Progenitor cell of endocrine pancreas (in vitro differentiated cells): Measurements from ENCODE around the gene IBA57. TPM values are rescaled to one million over a fixed set of nuclear protein-coding genes. Genes with fewer than 3 reads are reported as not detected.

Experiments
- DNase-seq: peaks from one replicate; pipeline ENCODE4 v3.0.0; 2021; ENCODE audit warnings: low spot score; ENCODE audit not compliant: unreplicated experiment
- H3K27ac Mint-ChIP-seq: 2 replicates; pipeline ENCODE4 v1.8.0; 2021; ENCODE audit warnings: mild to moderate bottlenecking, moderate library complexity, mixed read lengths
- H3K27me3 Mint-ChIP-seq: 2 replicates; pipeline ENCODE4 v1.8.0; 2021; ENCODE audit warnings: mixed read lengths
- H3K36me3 Mint-ChIP-seq: 2 replicates; pipeline ENCODE4 v1.8.0; 2022; ENCODE audit warnings: mixed read lengths; ENCODE audit not compliant: insufficient read depth
- H3K4me1 Mint-ChIP-seq: 2 replicates; pipeline ENCODE4 v1.8.0; 2021; ENCODE audit warnings: low read depth, mixed read lengths
- H3K4me3 Mint-ChIP-seq: 2 replicates; pipeline ENCODE4 v1.8.0; 2021; ENCODE audit warnings: low read depth, mild to moderate bottlenecking, moderate library complexity, mixed read lengths
- H3K9me3 Mint-ChIP-seq: 2 replicates; pipeline ENCODE4 v1.8.0; 2021; ENCODE audit warnings: low read depth, mixed read lengths
- CTCF ChIP-seq: fragments of 200-600 bp; sonication (generic); IDR thresholded peaks from one replicate; pipeline ENCODE4 v1.5.0; 2021; ENCODE audit warnings: antibody characterized with exemption, mild to moderate bottlenecking; ENCODE audit not compliant: unreplicated experiment
- total RNA-seq: library from RNA; stranded (reverse); gene quantifications from 2 replicates; pipeline ENCODE4 v1.2.1, GENCODE V29; 2021

IBA57 gene
- total RNA-seq, 1 donor from 2014 or later: 11.2 TPM

- Mint-ChIP-seq H3K4me3 (no peak overlapping the region), H3K27ac (no peak overlapping the region), H3K4me1 (peaks cover 3% of the 10 kb centered on the region), H3K9me3 (no peaks in the 10 kb centered on the region), H3K36me3 (no peaks in the 10 kb centered on the region), H3K27me3 (peaks cover 39% of the 10 kb centered on the region)
- no peak for DNase-seq
- TF ChIP-seq CTCF: no peak
These were observed 28.7 kb upstream of the IBA57 start for GRCh38 chr1:228136901-228137300.

- H3K27me3 Mint-ChIP-seq: peaks cover 33% of the 10 kb centered on the region
- no peaks in the 10 kb centered on the region for H3K9me3 Mint-ChIP-seq
- H3K4me3 Mint-ChIP-seq: peak overlapping the region; percentile 90
- no peaks in the 10 kb centered on the region for H3K36me3 Mint-ChIP-seq
- H3K27ac Mint-ChIP-seq: peak overlapping the region; percentile 97
- no peak for TF ChIP-seq CTCF
- no peak for DNase-seq
- H3K4me1 Mint-ChIP-seq: peaks cover 5% of the 10 kb centered on the region
These were observed 26.1 kb upstream of the IBA57 start for GRCh38 chr1:228139406-228139930.

- Mint-ChIP-seq H3K27me3 (peaks cover 26% of the 10 kb centered on the region), H3K4me3 (peak within 1 kb of the TSS; percentile 90), H3K36me3 (no peaks in the 10 kb centered on the region), H3K27ac (peak within 1 kb of the TSS; percentile 97), H3K4me1 (peaks cover 5% of the 10 kb centered on the region), H3K9me3 (no peaks in the 10 kb centered on the region)
- TF ChIP-seq CTCF: peak; percentile 45
- DNase-seq: peak; percentile 100
These were observed 25.5 kb upstream of the IBA57 start, which contains the start of gene GUK1 for GRCh38 chr1:228139931-228140723. GUK1 (plus strand) TSS chr1:228140279; CDS start chr1:228140303, 24 bp downstream.

GRCh38 chr1:228140724-228141225 is 24.8 kb upstream of the IBA57 start:
- peaks cover 5% of the 10 kb centered on the region for H3K4me1 Mint-ChIP-seq
- no peak for TF ChIP-seq CTCF
- no peak for DNase-seq
- H3K27ac Mint-ChIP-seq: peak overlapping the region; percentile 92
- H3K9me3 Mint-ChIP-seq: no peaks in the 10 kb centered on the region
- peaks cover 20% of the 10 kb centered on the region for H3K27me3 Mint-ChIP-seq
- H3K4me3 Mint-ChIP-seq: peak overlapping the region; percentile 90
- no peaks in the 10 kb centered on the region for H3K36me3 Mint-ChIP-seq

GRCh38 chr1:228141226-228142044 is 24.2 kb upstream of the IBA57 start:
- peaks cover 13% of the 10 kb centered on the region for H3K27me3 Mint-ChIP-seq
- no peaks in the 10 kb centered on the region for H3K36me3 Mint-ChIP-seq
- peak overlapping the region; percentile 90 for H3K4me3 Mint-ChIP-seq
- peaks cover 5% of the 10 kb centered on the region for H3K4me1 Mint-ChIP-seq
- peak overlapping the region; percentile 92 for H3K27ac Mint-ChIP-seq
- no peak for DNase-seq
- no peak for TF ChIP-seq CTCF
- H3K9me3 Mint-ChIP-seq: no peaks in the 10 kb centered on the region
